Stimulated activated CD8-positive, alpha-beta memory T cell treated with anti-CD3 and anti-CD28 coated beads, Interleukin-15, amount 100 ng/mL, for 4 hours (primary cell): ENCODE measurements around the gene CMC1.

Source experiments
- DNase-seq, 2 donors: peaks; one replicate each; pipeline ENCODE4 v3.0.0-alpha.2; 2020; ENCODE audit warnings: low read depth in 2 of 2

The CMC1 gene

GRCh38 chr3:28300345-28300962 lies 59.0 kb downstream of the CMC1 start:
- no peak for DNase-seq

GRCh38 chr3:28301688-28302087 lies 60.3 kb downstream of the CMC1 start:
- DNase-seq: no peak

GRCh38 chr3:28308196-28308595 lies 66.8 kb downstream of the CMC1 start:
- no peak for DNase-seq

- no peak for DNase-seq
Measured at GRCh38 chr3:28315711-28316110, 74.3 kb downstream of the CMC1 start.

GRCh38 chr3:28316226-28316625 lies 74.8 kb downstream of the CMC1 start:
- DNase-seq: no peak

- no peak for DNase-seq
Measured at GRCh38 chr3:28317438-28318022, 76.1 kb downstream of the CMC1 start.

- no peak for DNase-seq
Measured at GRCh38 chr3:28320981-28321380, 79.6 kb downstream of the CMC1 start.

- DNase-seq: no peak
Measured at GRCh38 chr3:28322464-28322863, 81.0 kb downstream of the CMC1 start.

GRCh38 chr3:28326458-28326926 lies 85.1 kb downstream of the CMC1 start:
- DNase-seq: peak in 1 of 2 donors; percentile 10

GRCh38 chr3:28328188-28329151 lies 87.1 kb downstream of the CMC1 start:
- no peak for DNase-seq

- no peak for DNase-seq
Measured at GRCh38 chr3:28334552-28334951, 93.1 kb downstream of the CMC1 start.

- DNase-seq: no peak
Measured at GRCh38 chr3:28335246-28335645, 93.8 kb downstream of the CMC1 start.

- DNase-seq: no peak
Measured at GRCh38 chr3:28337230-28337629, 95.8 kb downstream of the CMC1 start.

- no peak for DNase-seq
Measured at GRCh38 chr3:28343144-28343543, 101.7 kb downstream of the CMC1 start.

- no peak for DNase-seq
Measured at GRCh38 chr3:28345690-28346089, 104.3 kb downstream of the CMC1 start.

GRCh38 chr3:28347374-28348264 lies 106.2 kb downstream of the CMC1 start:
- no peak for DNase-seq

GRCh38 chr3:28348265-28348628 lies 106.8 kb downstream of the CMC1 start:
- DNase-seq: no peak

- DNase-seq: peak; percentile 80 to 83
Measured at GRCh38 chr3:28348629-28349468, 107.4 kb downstream of the CMC1 start, which contains the start of the genes AZI2 and ZCWPW2. Gene AZI2, minus strand, starts transcription at chr3:28348824. Its CDS starts 8,207 bp downstream, at chr3:28340617. Gene ZCWPW2, plus strand, starts transcription at chr3:28348721. Its CDS starts 64,348 bp downstream, at chr3:28413069.

- DNase-seq: no peak
Measured at GRCh38 chr3:28349469-28350000, 108.1 kb downstream of the CMC1 start.
